Measurements from ENCODE around the gene RFX5.
A peak's percentile ranks its signal among the peaks of the same experiment; 100 is the strongest.
"Not testable (repeated sequence)": the region's sequence is repeated elsewhere in the genome, so short reads cannot be mapped to it uniquely, and the experiment has no call there.

RFX5 gene

DNA sequence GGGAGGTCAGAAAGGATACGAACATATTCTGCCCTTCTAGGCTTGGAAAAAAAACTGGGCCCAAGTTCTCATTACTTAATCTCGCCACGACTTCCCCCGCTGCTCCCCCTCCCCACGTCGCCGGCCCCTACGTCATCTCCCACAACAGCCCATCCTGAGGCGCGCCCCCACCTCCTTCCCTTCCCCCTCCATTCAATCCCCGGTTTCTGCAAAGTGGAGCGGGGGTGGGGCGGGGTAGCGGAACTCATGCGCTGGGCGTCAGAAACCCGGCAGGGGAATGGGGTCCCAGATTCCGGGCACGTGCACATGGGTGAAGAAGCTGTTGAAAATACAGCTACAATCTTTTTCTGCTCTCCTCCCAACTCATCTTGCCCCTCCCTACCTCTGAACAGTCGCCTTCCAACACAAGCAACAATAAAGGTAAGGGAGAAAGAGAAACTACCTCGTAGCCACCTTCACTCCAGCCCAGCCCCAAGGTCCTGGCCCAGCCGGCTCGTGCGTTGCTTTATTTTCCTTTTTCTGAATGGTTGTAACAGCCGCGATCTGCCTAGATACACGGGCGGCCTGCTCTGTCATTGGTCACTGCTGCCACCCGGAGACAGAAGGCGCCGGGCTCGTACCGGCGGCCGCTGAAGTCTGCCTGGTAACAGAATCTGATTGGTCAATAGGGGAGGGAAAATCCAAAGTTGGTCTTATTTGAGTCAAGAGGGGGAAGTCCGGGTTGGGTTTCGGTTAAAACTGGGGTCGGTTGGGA lies at the start of gene RFX5:
Gene RFX5 (minus strand): TSS at position 484 of the 754 bp plus-strand sequence. CDS start 932 bp downstream, outside the sequence.
- peak; percentile 98 to 99 for DNase-seq

DNA sequence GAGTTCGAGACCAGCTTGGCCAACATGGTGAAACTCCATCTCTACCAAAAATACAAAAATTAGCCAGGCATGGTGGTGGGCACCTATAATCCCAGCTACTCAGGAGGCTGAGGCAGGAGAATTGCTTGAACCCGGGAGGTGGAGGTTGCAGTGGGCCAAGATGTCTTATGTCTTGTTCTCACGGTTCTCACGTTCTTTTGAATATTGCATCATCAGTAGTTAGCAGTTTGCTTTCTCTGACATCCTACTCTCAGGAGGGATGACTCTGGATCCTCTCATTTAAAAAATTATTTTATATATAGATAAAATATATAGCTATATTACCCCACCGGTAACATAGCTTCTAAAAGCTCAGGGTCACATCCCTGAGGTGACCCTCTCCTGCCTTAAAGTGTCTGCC lies 49.2 kb upstream of the RFX5 start:
- DNase-seq = not testable (repeated sequence)

DNA sequence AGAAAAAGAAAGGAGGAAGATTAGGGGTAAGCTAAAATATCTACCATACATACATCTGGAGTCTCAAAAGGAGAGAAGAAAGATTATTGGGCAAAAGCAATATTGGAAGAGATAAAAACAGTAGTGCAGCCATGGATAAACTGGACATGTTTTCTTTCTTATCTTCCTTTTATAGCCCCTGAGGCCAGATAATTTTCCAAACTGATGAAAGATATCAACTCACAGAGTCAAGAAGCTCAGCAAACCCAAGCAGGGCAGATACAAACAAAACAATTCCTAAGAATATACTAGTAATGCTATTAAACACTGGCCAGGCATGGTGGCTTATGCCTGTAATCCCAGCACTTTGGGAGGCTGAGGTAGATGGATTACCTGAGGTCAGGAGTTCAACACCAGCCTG lies 46.5 kb upstream of the RFX5 start:
- DNase-seq = no peak

DNA sequence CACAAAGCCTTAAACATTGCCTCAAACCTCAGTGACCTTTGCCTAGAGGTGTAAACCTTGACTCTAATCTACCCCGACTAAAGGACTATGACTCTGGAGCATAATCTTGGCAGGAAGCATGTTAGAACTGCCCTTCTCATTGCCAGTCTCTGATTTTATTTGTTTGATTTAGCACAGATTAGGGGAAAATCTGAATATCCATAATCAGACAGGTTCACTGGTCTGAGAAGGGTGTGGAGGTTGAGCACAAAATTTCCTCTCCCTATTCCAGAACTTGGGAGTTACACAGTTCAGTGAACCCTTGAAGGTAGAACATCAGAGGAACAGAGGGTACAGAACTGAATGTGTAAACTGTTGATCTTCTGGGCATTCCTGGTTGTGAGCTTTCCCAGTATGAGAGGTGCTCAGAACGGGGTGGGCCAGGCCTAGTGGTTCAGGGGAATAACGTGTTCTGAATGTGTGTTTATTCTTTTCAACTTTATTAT lies 44.1 kb upstream of the RFX5 start:
- no peak for DNase-seq

DNA sequence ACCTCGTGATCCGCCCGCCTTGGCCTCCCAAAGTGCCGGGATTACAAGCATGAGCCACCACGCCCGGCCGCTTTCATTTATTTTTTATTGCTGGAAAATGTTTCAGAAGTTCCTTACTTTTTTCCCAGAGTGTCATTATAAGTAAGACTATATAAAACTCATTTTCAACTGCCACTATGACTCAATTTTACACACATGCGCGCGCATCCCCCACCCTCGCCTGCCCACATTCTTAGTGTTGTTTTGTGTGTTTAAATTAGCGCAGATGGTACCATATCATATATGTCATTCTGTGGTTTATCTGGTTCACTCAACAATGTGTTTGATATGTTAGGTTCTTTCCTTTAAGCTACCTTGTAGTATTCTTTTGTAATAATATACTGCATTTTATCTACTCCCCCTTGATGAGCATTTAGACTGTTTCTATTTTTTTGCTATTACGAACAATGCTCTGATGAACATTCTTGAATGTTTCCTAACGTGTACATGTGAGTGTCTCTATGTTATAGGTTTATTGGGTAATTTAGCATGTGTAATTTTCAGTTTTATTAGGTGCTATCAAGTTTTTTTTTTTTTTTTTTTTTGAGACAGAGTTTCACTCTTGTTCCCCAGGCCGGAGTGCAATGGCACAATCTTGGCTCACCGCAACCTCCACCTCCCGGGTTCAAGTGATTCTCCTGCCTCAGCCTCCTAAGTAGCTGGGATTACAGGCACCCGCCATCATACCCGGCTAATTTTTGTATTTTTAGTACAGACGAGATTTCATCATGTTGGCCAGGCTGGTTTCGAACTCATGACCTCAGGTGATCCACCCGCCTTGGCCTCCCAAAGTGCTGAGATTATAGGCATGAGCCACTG lies 43.4 kb upstream of the RFX5 start:
- DNase-seq = not testable (repeated sequence)

DNA sequence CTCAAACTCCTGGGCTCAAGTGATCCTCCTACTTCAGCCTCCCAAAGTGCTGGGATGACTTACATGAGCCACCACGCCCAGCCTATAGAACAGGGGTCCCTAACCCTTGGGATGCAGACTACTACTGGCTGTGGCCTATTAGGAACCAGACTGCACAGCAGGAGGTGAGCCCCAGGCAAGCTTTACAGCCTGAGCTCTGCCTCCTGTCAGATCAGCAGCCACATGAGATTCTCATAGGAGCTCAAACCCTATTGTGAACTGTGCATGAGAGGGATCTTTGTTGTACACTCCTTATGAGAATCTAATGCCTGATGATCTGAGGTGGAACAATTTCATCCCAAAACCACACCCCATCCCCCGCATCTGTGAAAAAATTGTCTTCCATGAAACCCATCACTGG lies 39.0 kb upstream of the RFX5 start:
- DNase-seq = no peak

DNA sequence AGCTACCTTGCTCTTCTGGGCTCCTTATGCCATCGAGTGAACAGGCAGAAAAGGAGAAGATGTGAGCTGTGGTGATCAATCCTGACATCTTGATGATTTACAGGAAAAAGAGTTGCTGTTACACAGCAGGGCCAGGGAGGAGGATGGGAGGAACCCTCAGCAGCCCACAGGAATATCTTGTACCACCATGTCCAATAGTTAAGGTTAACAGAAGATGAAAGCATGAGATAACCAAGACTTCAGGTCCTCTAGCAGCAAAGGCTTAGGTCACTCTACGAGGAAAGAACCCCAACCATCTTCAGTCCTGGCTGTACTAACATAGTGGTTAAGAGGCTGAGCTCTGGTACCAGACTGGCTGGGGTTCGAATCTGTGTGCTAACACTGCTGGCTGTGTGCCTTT lies 37.5 kb upstream of the RFX5 start:
- DNase-seq = no peak

DNA sequence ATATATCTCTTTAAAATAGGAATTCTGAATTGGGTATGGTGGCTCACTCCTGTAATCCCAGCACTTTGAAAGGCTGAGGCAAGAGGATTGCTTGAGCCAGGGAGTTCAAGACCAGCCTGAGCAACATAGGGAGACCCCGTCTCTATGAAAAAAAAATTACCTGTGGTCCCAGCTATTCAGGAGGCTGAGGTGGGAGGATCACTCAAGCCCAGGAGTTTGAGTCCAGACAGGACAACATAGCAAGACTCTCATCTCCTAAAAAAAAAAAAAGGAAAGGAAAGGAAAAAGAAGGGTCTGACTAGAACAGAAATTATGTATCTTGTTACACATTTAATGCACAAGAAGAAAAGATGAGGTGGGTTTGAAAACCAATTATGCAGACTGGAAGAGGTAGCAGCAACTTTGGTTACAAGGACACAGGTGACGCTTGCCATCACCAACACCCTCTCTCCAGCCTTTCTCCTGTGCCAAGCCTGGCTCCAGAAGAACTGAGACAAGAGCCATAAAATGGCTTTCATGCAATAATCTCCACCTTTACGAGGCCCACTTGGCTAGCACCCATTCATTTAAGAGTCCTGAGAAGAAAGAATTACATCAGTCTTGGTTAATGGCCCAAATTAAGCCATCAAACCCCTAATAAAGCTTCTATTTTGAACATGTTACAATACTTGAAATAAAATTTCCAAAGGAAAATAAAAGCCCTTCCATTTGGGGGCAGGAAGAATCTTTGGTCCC lies 30.3 kb upstream of the RFX5 start:
- DNase-seq = no peak

DNA sequence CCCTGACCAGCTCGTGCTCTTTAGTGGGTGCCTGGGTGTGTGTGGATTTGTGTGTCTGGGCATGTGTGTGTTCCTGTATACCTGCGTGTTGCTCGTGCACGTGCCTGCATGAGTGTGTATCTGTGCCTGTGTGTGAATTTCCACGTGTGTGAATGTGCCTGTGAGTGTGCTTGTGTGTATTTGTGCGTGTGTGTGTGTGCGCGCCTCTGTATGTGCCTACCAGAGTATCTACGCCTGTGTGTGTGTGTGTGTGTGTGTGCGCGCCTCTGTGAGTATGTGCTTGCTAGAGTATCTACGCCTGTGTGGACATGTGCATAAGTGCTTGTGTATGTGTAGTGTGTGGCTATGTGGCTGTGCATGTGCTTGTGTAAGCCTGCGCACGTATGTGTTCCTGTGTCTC lies 26.1 kb upstream of the RFX5 start:
- DNase-seq = no peak

DNA sequence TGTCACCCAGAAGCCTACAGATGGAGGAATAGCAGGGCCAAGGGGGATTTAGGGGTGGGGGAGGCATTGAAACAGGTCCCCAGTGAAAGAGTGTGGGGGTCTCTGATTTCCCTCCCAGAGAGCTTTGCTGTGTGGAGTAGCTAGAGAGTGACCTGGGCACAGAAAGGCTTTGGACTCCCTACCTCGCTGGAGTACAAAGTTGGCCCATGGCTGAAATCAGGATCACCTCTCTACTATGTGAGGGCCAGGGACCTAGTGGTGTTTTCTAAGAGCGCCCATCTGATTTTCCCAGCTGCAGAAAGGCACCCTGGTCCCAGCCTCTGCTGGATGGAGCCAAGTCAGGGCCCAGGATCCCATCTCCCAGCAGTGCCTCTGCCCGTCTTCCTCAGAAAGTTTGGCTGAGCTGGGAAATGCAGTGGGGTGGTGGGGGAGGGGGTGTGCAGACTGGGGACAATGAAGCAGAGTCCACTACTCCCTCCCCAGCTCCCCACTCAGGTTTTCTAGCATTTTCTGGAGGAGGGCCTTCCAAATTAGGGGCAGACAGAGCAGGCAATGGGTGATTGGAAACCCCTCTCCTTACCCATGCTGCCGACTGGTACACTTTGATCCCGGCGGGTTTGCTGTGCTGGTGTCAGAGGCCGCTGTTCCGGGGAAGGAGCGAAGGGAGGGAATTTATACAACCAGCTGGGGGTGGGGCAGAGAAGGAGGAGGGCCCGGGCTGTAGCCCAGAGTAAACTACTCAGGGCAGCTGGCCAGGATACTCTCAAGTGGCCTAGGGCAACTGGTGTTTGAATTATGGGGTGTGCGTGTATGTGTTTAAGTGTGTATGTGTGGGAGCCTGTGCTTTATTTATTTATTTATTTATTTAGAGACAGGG lies 25.2 kb upstream of the RFX5 start, which contains the start of gene SELENBP1:
Gene SELENBP1 (minus strand): TSS at position 648 of the 877 bp plus-strand sequence. CDS start 64 bp downstream, at position 584.
- DNase-seq = no peak

DNA sequence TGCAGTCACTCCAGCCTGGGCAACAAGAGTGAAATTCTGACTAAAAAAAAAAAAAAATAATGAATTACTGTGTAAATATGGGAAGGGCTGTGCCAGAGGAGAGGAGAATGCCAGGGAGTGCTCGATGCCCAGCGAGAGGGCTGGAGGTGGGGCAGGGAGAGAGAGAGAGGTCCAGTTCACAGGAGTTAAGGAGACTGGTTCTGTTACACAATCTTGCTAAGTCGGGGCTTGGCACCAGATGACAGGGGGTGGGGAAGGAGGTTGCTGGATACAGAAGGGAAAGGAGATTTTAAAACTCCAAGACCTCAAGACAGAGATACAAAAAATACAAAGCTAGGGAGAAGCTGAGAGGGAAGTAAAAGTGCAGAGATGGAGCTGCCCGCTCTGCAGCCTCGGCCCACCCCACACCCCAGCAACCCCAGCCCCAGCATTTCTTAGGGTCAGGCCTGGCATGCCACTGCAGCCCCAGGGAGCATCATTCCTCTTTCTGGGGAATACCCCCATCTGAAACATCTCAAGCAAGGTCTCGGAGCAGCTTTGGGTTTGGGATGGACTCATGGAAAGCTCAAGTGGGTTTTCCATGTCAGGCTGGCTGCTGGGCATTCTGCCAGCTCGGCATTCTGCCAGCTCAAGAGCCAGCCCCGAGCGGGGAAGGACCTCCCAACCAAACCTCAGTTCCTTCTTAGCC lies 24.5 kb upstream of the RFX5 start:
- DNase-seq = no peak

DNA sequence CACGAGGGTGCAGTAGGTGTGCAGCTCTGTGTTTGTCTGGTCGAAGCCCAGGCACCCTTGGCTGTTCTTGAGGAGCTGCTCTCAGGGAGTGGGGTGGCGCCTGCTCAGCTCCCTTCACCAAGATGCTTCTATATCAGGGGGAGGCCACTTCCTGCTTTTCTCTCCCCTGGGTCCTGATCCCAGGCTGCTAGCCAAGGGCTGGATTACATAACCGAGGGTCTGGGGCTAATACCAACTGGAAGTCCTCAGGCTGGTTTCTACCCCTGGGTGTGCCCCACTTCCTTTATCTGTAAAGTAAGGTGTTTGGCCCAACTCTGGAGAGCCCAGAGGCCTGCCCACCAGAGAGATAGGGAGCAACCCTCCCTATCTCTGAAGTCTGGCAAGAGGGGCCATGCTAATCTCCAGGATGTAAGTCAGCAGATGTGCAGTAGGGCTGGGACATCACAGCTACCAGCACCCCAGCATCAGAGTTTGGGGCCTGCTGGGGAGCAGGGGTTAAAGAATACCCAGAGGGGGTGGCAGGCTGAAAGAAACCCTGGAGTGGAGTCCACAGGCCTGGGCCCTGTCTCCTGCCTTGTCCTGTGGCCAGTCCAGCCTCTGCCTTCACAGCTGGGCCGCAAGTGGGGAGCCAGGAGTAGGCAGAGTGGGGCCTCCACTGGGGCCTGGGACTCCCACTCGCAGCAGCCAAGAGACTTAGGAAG lies 23.3 kb upstream of the RFX5 start:
- no peak for DNase-seq

DNA sequence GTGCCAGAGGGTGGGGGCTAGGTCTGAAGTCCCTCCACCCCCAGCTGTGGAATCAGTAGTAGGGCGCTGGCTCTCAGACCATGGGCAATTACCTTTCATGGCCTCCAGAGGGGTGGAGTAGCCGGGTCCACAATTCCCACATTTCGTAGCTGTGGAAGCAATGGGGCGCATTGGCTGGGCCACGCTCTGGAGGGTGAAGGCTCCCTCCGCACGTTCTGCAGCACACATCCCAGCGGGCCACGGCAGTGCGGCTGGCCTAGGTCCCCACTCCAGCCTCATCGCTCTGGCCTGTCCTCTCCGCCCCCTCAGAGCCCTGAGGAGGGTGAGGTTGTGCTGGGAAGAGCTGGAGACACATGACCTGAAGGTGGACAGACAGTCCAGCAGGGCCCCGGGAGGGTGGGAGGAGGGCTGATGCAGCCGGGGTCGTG lies 22.6 kb upstream of the RFX5 start:
- DNase-seq = no peak

DNA sequence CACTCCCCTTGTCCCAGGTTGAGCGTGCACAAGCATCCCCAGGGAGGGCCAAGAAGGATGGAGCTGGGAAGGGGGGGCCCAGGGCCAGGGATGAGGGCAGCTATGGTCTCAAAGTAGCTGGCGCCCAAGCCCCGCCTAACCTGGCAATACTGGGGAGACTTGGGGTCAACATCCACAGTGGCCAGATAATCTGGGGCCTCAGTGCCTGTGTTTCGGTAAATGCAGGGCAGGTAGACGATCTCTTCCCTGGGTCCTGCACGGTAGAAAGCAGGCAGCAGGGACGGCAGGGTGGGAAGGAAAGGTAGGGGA lies 22.2 kb upstream of the RFX5 start:
- no peak for DNase-seq

DNA sequence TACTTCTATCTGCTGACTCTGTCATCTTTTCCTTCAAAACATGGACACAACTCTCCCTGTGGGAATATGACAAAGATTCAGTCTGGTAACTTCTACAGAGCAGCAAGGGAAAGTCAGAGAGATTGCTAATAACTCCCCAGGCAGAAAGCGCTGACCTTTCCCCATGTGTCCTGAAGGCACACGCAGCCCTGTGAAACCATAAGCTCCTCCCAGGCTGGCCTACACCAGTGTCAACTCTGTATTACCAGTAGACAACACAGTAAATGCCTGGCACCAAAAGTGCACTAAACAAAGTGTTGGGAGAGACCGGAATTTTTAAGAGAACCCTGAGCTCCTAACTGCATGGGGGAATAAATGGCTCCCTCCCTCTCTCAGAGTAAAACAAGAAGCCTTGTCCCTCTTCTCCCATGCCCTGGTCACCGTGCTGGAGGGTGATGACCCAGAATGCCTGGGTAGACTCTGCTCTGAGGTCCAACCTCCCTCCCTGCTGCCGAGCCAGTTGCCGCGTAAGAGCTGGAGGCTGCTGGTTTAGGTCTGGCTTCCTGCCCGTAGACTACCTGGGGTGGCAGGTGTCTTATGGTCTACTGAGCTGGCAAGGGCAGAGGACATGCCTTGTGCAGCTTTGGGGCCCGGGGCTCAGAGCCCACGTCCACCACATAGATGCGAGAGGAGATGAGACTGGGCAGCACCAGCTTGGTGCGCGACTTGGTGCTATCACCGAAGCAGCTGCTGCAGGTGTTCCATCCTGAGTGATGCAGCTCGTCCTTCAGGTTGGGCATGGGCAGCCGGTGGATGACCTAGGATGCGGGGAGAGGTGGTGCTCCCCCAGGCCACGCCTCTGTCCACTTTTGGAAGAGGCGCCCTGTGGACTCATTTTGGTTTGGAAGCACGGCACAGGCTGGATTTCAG lies 21.6 kb upstream of the RFX5 start:
- DNase-seq = no peak

DNA sequence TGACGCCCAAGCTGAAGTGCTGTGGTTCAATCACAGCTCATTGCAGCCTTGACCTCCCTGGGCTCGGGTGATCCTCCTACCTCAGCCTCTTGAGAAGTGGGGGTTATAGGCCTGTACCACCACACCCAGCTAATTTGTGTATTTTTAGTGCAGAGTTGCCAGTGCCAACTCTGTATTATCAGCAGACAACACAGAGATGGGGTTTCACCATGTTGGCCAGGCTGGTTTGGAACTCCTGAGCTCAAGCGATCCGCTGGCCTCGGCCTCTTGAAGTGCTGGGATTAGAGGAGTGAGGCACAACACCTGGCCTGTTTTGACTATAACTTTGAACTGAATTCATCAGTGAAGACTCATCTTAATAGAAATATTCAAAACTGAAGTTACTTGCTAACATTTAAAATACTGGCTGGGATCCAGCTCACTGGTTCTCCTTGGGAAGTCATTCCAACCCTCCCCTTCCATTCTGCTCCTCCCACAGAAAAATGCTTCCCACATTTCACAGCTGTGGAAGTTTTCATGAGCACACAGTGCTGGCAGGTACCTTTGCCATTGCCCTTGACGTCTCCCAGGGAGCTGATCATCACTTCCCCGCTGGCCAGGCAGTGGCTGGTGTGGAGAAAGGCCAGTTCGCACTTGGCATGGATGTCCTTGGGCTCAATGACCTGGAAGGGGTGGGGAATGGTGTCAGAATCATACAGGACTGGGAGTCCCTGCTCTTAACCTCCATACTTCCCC lies 20.8 kb upstream of the RFX5 start:
- DNase-seq = no peak

DNA sequence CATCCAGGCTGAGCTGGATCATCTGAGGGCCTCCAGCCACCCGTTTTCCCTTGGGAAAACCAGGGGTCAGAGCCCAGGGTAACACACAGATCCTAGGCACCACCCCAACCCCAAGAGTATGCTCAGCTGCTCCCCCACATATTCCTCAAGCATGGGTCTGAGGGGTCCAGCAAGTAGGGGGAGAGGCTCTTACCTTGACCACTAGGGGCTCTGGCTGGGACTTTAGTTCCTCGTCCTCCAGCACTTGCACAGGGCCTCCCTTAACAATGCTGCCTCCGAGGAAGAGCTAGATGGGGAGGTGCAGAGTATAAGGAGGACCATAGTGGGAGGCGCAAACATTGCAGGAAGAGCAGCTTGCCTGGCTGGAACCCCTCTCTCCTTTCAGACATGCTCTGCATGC lies 17.9 kb upstream of the RFX5 start:
- DNase-seq = no peak

DNA sequence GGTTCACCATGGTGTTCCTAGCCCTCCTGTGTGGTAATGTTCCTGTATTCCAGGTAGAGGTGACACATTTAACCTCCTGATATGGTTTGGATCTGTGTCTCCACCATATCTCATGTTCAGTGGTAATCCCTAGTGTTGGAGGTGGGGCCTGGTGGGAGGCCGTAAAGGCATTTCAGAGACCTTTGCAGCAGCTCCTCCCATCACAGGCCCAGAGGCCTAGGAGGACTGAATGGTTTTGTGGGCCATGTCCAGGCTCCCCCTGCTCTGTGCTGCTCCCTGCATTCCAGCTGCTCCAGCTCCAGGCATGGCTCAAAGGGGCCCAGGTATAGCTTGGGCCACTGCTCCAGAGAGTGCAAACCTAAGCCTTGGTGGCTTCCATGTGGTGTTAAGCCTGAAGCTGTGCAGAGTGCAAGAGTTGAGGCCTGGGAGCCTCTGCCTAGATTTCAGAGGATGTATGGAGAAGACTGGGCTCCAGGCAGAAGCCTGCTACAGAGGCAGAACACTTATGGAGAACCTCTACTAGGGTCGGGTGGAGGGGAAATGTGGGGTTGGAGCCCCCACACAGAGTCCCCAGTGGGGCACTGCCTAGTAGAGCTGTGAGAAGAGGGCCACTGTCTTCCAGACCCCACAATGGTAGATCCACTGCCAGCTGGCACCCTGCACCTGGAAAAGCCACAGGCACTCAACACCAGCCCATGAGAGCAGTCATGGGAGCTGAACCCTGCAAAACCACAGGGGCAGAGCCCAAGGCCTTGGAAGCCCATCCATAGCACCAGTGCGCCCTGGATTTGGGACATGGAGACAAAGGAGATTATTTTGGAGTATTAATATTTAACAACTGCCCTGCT lies 15.5 kb upstream of the RFX5 start:
- no peak for DNase-seq

Measured in CD4-positive, alpha-beta T cell treated with Interleukin-4 for 1 hour (primary cell).